GOT3 (cell line): Measurements from ENCODE around the gene CDS2.

Experiments
- DNase-seq: peaks from one replicate; lab custom pipeline; 2025; ENCODE audit warnings: mixed read lengths; lab: John Stamatoyannopoulos, UW

CDS2 gene

GRCh38 chr20:5119435-5120184, 7.2 kb upstream of the CDS2 start, which contains the start of gene PCNA:
Gene PCNA, minus strand, starts transcription at chr20:5119958. Its CDS starts 160 bp downstream, at chr20:5119798.
- peak; percentile 85 for DNase-seq

- DNase-seq = no peak
These were observed 6.7 kb upstream of the CDS2 start for GRCh38 chr20:5120185-5120476.

- no peak for DNase-seq
These were observed 3.9 kb upstream of the CDS2 start for GRCh38 chr20:5122873-5123260.

- no peak for DNase-seq
These were observed 523 bp downstream of the CDS2 start for GRCh38 chr20:5127204-5127858.

- DNase-seq = no peak
These were observed 1.1 kb downstream of the CDS2 start for GRCh38 chr20:5127859-5128424.

GRCh38 chr20:5128886-5129285, 2.1 kb downstream of the CDS2 start:
- DNase-seq = no peak

- DNase-seq = no peak
These were observed 4.7 kb downstream of the CDS2 start for GRCh38 chr20:5131502-5131901.

- DNase-seq = no peak
These were observed 7.2 kb downstream of the CDS2 start for GRCh38 chr20:5133998-5134397.

GRCh38 chr20:5135363-5136012, 8.7 kb downstream of the CDS2 start:
- DNase-seq = no peak

GRCh38 chr20:5136096-5136495, 9.3 kb downstream of the CDS2 start:
- no peak for DNase-seq

GRCh38 chr20:5140195-5140594, 13.4 kb downstream of the CDS2 start:
- no peak for DNase-seq

- DNase-seq = no peak
These were observed 14.8 kb downstream of the CDS2 start for GRCh38 chr20:5141615-5142014.

- no peak for DNase-seq
These were observed 17.0 kb downstream of the CDS2 start for GRCh38 chr20:5143851-5144250.

GRCh38 chr20:5145365-5146098, 18.7 kb downstream of the CDS2 start:
- no peak for DNase-seq

GRCh38 chr20:5146099-5146668, 19.4 kb downstream of the CDS2 start:
- DNase-seq = no peak

GRCh38 chr20:5146871-5147592, 20.2 kb downstream of the CDS2 start:
- DNase-seq = no peak

GRCh38 chr20:5148581-5148980, 21.8 kb downstream of the CDS2 start:
- DNase-seq = no peak

GRCh38 chr20:5149892-5150225, 23.1 kb downstream of the CDS2 start:
- DNase-seq = no peak

GRCh38 chr20:5150226-5151076, 23.6 kb downstream of the CDS2 start:
- DNase-seq = no peak

- DNase-seq = no peak
These were observed 26.3 kb downstream of the CDS2 start for GRCh38 chr20:5153152-5153467.
